ENCODE results near the gene SFI1.

Gene SFI1

DNA sequence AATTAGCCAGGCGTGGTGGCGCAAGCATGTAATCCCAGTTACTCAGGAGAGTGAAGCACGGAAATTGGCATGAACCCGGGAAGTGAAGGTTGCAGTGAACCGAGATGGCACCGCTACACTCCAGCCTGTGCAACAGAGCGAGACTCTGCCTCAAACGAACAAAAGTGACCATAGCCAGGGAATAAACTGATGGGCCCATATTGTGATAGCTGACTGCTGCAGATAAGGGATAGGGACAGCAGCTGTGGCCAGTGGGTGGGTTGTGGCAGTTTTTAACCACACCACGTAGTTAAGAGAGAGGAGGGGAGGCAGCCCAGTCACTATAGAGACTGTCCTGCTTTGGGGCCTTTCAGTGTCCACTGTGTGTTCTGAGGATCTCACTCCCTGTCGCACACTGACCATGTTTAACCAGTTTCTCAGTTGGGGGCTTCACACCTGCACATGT is 106.8 kb downstream of the SFI1 start:
- DNase-seq = no peak

DNA sequence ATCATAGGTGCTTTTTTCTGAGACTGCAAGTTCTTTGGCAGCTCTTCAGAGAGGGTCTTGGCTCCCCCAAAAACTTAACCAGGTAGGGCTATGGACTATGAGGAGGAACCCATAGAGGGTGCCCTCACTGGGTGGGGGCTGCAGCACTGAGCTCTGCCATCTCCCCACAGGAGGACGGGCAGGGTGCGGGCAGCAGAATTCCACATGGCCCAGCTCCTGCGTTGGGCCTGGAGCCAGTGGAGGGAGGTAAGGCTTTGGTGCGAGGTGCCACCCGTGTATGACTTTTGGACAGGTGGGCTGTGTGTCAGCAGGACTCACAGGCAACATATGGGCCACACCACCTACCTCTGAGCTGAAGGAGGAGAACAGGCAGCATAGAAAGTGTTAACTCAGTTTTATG is 107.2 kb downstream of the SFI1 start:
- DNase-seq = no peak

GRCh38 chr22:31604137-31604705 is 107.9 kb downstream of the SFI1 start:
- DNase-seq = no peak

DNA sequence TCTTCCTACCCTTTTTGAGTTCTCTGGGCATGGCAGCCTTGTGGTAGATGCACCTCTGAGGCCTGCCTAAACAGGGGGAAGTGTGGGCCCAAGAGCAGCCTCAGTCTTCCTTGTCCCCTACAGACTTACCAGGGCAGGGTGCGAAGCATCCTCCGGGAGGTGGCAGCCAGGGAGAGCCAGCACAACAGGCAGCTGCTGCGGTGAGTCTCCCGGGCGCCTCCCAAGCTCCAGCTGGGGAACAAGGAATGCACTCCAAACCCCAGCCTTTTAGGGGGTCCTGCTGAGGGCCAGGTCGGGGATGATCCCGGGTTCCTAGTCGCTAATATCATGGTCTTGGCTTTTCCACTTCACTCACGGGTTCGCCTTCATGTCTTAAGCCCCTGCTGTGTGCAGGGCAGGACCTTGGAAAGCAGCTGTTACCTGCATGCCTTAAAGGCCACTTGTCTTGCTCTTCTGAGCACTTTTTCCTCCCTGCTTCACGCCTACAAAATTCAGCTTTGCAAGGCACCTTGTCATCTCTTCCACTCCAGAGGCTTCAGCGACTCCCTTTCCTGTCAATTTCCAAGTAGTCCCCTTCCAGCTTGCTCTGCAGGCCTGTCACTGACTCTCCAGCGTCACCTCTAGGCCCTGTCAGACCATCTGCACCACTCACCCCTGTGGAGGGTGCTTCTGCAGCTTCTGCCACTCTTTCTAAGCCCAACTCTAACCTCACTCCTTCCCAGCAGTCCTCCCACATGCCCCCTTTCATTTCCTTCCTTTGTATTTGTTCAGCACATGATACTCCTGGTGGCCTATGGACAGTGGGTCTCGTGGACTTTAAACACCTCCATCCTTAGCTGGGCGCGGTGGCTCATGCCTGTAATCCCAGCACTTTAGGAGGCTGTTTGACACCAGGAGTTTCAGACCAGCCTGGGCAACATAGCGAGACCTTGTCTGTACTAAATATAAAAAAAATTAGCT is 108.7 kb downstream of the SFI1 start:
- no peak for DNase-seq

- peak; percentile 20 for DNase-seq
Measured at GRCh38 chr22:31605851-31606585, 109.7 kb downstream of the SFI1 start.

DNA sequence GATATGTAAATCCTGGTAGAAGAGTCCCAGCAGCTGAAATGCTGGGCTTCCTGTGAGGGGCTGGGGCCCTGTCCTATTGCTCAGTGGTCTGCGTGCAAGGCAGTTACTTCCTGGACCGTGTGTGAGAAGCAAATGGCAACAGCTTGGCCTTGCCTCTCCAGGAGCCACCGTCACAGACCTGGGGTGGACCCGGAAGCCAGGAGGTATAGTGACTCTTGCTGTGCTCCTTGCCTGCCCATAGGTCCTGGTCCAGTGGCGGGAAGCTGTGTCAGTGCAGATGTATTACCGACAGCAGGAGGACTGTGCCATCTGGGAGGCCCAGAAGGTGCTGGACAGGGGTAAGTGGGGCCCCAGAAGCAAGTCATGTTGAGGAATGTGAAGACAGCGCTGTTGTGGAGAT is 111.4 kb downstream of the SFI1 start:
- DNase-seq = no peak

DNA sequence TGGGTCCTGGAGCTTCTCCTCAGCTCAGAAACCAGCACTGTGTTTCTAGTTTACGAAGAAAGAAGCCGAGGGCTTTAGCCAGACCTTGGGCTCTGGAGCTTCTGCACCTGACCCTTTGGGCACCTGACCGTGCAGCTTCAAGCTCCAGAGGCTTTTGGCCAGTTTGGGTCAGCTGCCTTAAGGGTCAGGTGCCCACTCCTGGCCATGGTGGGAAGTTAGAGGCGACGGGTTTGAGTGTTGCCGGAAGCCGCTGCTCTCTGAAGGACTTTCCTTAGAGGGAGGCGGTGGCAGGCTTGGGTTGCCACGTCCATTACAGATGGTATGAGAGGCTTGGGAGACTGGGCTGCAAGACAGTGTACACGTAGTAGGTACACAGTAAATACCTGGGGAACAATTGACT is 113.4 kb downstream of the SFI1 start:
- no peak for DNase-seq

- no peak for DNase-seq
Measured at GRCh38 chr22:31610611-31611010, 114.3 kb downstream of the SFI1 start.

DNA sequence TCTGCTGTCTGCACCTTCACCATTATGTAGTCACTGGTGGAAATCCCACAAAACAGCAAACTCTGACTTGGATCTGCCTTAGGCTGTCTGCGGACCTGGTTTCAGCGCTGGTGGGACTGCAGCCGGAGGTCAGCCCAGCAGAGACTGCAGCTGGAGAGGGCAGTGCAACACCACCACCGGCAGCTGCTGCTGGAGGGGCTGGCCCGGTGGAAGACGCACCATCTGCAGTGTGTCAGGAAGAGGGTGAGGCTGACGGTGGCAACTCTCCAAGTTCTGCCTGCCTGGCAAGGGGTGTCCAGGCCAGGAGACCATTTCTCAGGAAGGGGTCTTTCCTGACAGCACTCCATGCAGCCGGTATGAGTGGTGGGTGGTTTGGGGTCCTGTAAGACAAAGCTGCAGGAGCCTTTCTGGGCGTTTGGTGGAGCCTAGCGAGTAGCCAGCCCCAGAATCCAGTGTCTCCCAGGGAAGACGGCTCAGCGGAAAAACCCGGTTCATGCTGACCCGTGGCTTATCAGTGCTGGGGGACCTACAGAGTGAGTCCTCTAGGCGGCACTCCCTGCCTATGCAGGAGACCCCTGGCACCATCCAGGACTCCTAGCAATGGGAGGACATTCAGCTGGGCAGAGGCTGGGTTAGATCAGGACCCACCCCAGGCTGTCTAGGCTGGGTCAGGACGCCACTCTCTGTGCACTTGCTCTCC is 114.9 kb downstream of the SFI1 start:
- DNase-seq = no peak

GRCh38 chr22:31612891-31613285 is 116.6 kb downstream of the SFI1 start:
- no peak for DNase-seq

DNA sequence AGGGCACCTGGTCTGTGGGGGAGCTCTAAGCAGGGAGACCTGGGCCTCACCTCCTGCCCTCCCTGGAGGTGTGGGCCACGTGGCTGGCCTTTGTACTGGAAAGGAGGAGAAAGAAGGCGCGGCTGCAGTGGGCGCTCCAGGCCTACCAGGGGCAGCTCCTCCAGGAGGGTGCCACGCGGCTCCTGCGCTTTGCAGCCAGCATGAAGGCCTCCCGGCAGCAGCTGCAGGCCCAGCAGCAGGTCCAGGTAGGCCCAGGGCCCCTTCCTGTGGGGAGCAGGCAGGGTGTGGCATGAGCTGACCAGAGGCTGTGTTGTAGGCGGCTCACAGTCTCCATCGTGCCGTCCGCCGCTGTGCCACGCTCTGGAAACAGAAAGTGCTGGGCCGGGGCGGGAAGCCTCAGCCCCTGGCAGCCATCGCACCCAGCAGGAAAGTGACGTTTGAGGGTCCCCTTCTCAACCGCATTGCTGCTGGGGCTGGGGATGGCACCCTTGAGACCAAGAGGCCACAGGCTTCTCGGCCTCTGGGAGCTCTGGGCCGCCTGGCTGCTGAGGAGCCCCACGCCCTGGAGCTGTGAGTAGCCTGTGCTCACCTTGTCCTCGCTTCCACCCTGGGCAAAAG is 117.1 kb downstream of the SFI1 start:
- DNase-seq = no peak

GRCh38 chr22:31613904-31614296 is 117.6 kb downstream of the SFI1 start:
- no peak for DNase-seq

DNA sequence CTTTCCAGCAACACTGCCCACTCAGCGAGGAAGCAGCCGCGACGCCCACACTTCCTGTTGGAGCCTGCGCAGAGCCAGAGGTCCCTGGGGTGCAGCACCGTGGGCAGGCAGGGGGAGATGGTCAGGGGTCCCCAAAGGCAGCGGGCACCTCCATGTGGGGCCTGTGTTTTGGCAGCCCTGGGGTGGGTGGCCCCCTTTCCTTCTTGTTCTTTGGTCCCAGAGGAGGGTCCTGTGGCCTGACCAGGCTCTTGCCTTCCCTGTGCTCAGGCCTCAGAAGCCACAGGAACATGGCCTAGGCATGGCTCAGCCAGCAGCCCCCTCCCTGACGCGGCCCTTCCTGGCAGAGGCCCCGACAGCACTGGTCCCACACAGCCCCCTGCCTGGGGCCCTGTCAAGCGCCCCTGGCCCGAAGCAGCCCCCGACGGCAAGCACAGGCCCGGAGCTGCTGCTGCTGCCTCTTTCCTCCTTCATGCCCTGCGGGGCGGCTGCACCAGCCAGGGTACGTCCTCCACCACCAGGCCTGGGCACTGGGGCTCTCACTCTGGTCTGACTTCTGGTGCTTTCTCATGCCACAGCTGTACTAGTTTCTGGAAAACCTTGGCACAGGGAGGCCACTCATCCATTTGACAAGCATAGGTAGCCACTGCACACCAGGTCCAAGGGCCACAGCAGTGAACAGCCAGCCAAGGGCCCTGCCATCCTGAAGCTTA is 118.6 kb downstream of the SFI1 start:
- DNase-seq = no peak

GRCh38 chr22:31615491-31615860 is 119.1 kb downstream of the SFI1 start:
- DNase-seq = no peak

GRCh38 chr22:31615940-31616314 is 119.6 kb downstream of the SFI1 start:
- no peak for DNase-seq

GRCh38 chr22:31616315-31616980 is 120.1 kb downstream of the SFI1 start:
- no peak for DNase-seq

DNA sequence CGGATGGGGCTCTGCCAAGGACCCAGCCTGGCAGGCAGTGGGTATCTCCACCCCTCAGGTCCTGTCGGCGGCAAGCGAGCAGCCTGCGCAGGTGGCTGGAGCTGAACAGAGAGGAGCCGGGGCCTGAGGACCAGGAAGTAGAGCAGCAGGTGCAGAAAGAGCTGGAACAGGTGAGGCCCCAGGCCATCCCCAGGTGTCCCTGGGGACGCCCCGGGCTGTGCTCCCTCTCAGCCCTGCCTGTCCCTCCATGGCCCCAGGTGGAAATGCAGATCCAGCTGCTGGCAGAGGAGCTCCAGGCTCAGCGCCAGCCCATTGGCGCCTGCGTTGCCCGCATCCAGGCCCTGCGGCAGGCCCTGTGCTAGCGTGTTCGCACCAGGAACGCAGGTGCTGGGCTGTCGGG is 121.7 kb downstream of the SFI1 start:
- no peak for DNase-seq

- DNase-seq = no peak
Measured at GRCh38 chr22:31618471-31619176, 122.3 kb downstream of the SFI1 start.

- DNase-seq = no peak
Measured at GRCh38 chr22:31619611-31620300, 123.4 kb downstream of the SFI1 start.
